GM12892 (cell line): ENCODE measurements around the gene RGS14.

Source experiments
- POLR2A ChIP-seq: IDR thresholded peaks from 2 replicates; pipeline ENCODE4 v1.6.1; 2011; ENCODE audit warnings: low read depth, low read length, control low read depth
- TAF1 ChIP-seq: IDR thresholded peaks from 2 replicates; pipeline ENCODE4 v1.6.1; 2011; ENCODE audit warnings: low read depth, mild to moderate bottlenecking, control low read depth, low read length, borderline replicate concordance

- TF ChIP-seq POLR2A (no peak), TAF1 (no peak)
Observed at GRCh38 chr5:177382423-177383029, 24.8 kb downstream of the RGS14 start.
